GM12864 (cell line): ENCODE data around the gene PAX4.

Source experiments
- DNase-seq: peaks from one replicate; pipeline ENCODE4 v3.0.0-alpha.2; 2011; ENCODE audit warnings: low read depth
- H3K4me3 ChIP-seq: 2 replicates; pipeline ENCODE4 v1.5.1; 2011; ENCODE audit warnings: mild to moderate bottlenecking, low read depth, low read length, control low read depth
- TF ChIP-seq, protein P1 (sequence below): IDR thresholded peaks from 2 replicates; pipeline ENCODE4 v1.5.1; 2011; ENCODE audit warnings: low read depth, mild to moderate bottlenecking, moderate library complexity, low read length, control low read depth, inconsistent platforms; ENCODE audit errors: missing control alignments

The PAX4 gene

DNA sequence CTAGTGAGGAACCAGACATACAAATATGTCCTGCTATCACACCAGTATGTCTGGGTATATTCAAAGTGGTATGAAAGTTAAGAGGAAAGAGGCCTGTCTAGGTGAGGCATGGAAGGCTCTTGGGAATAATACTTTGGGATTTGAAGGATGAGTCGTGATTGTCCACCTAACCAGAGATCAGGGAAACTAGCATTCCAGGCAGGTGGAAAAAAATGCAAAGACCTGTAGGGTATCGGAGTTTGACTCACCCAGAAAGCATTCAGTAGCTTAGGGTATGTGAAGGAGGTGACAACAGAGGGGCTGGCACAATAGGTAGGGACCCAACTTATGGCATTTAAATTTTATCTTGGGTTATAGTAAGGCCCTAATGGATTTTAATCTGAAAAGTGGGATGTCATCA, 31.6 kb downstream of the PAX4 start:
- TF ChIP-seq, protein P1, sequence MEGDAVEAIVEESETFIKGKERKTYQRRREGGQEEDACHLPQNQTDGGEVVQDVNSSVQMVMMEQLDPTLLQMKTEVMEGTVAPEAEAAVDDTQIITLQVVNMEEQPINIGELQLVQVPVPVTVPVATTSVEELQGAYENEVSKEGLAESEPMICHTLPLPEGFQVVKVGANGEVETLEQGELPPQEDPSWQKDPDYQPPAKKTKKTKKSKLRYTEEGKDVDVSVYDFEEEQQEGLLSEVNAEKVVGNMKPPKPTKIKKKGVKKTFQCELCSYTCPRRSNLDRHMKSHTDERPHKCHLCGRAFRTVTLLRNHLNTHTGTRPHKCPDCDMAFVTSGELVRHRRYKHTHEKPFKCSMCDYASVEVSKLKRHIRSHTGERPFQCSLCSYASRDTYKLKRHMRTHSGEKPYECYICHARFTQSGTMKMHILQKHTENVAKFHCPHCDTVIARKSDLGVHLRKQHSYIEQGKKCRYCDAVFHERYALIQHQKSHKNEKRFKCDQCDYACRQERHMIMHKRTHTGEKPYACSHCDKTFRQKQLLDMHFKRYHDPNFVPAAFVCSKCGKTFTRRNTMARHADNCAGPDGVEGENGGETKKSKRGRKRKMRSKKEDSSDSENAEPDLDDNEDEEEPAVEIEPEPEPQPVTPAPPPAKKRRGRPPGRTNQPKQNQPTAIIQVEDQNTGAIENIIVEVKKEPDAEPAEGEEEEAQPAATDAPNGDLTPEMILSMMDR, result no peak
- no peak overlapping the region for H3K4me3 ChIP-seq
- DNase-seq, result no peak

DNA sequence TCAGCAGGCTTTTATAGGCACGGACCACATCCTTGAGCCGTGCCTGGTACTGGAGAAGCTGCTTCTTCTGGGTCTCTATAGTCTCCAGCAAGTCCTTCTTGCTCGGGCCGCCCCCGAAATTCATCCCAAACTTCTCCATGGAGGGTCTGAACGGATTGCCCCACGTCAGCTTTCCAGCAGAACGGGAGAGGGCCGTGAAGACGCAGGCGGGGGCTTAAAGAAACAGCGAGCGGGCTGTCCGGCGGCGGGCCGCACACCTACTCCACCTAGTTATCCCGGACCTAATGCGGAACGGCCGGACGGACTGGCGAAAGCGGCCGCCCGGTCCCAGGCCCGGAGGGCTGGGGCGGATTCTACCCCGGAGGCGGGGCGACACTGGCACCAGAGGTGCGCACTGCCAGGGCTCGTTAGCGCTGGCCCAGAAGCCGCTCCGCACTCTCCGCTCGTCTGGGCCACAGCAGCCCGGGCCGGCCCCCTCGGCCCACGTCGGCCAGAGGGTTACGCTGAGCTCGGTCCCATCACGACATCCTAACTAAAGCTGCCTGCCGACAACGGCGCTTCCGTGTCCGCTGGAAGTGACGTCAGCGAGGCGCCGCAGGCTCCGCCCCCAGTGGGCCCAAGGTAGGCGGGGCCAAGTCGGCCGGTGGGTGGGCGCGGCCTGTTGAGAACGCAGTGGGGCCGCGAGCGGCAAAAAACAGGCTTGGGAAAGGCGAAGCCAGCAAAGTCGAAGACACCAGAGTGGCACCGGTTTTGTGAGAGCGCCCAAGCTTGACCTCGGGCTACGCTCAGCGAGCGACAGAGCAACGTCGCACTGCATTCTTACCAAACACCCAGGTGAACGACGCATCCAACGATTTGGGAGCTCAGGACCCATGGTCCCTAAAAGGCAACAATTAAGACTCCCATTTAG, 32.6 kb downstream of the PAX4 start, which contains the start of gene GCC1:
GCC1 (minus strand) TSS at position 553 of the 910 bp plus-strand sequence; CDS start at position 139, 414 bp downstream.
- TF ChIP-seq, protein P1, result no peak
- H3K4me3 ChIP-seq, result peak within 1 kb of the TSS; percentile 85
- peak; percentile 50 for DNase-seq

DNA sequence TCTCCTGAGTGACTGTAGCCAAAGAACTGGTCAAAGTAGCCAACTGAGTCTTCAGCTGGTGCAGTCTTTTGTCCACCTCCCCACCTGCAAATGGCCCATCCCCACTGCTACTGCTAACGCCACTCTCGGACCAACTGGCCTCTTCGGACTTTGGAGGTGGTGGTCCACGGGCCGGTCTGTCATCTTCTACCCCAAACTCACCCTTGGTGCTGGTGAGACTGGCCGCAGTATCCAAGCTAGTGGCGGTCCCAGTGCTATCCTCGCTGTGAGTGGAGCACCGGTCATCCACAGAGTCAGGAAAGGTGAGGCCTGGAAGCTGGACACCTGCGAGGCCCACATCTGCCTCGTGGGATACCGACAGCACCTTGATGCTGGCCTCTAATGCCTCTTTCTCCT, 33.3 kb downstream of the PAX4 start:
- peak overlapping the region; percentile 85 for H3K4me3 ChIP-seq
- TF ChIP-seq, protein P1, result no peak

DNA sequence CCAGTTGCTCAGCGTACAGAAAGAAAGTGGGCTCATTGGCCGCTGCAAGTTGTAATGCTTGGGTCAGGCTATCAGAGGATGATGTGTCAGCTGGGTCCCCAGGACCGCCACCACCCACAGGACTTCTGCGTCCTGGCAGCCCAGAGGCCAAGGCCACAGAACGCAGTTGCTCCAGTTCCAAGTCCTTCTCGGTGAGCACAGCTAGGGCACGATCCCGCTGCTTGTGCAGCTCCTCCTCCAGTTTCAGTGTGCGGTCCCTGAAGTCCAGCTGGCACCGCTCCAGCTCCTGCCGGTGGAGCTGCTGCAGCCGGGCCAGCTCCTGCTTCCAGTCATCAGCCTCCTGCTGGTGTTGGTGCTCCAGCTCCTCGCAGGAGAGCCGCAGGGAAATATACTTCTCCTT, 35.6 kb downstream of the PAX4 start:
- H3K4me3 ChIP-seq, result no peak overlapping the region
- TF ChIP-seq, protein P1, result no peak
- DNase-seq, result no peak

More for the DNA sequence above, 33.3 kb downstream of the PAX4 start:
- DNase-seq, result no peak

DNA sequence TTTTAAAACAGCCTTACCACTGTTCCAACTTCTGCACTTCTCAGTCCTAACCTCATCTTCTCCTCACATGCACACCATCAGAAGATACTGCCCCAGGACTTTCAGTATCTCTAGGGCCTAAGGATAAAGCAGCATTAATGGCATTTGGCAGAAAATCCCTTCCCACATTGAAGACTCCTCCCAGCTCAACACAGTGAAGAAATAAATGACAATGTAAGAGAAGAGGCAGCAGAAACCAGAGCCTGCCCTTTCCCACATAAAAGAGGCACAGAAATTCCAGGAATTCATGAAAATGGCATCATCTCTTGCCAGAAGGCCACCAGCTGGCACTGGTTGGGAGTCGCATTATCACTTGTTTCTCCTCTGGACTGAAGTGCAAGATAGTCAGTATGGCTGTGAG, 36.2 kb downstream of the PAX4 start:
- H3K4me3 ChIP-seq, result no peak overlapping the region
- TF ChIP-seq, protein P1, result no peak
- DNase-seq, result no peak

DNA sequence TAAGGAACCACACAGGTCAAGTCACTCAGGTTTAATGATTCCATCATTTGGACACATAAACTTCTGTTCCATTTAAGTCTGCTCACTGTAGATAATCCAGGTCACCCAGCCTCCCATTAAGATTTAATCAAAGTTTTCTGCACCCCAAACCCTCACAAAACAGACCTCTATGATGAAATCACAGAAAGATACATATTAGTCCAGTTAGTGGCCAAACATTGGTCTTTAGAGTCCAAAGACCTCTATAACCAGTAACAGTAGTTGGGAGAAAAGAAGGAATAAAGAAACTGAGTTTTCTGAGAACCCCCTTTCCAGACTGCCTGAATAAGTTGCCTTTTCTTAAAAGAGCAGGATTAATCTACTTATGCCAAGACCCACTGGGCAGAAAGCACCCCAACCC, 37.3 kb downstream of the PAX4 start:
- H3K4me3 ChIP-seq, result no peak overlapping the region
- TF ChIP-seq, protein P1, result no peak
- DNase-seq, result no peak
